Measurements from ENCODE around the gene ABCA2. TPM values are rescaled to one million over a fixed set of nuclear protein-coding genes. Genes with fewer than 3 reads are reported as not detected.

ABCA2 gene
- total RNA-seq, 2 donors from 2014 or later = 28.7 to 29.6 TPM

DNA sequence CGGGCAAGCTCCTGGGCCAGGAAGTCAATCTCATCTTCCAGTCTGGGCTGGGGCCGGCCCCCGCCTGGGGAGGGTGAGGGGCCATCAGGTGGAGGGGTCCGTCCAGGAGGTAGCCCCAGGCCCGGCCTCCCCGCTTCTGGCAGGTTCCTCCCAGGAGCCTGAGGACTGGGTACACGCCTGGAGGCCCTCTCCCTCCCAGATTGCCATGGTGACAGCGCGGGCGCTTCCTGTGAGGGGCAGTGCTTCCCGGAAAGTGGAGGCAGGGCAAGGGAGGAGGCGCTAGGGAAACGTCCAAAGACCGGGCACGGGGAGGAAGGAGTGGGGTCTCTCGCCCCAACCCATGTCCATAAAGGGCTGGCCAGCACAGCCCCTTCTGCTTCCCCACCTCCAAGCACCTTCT, 13.1 kb upstream of the ABCA2 start:
- Histone ChIP-seq H3K9me3 (no peaks in the 10 kb centered on the region), H3K4me3 (no peak overlapping the region), H3K27me3 (no peaks in the 10 kb centered on the region), H3K36me3 (replicated peaks in 1 of 2; ENCODE audit: insufficient read depth in 1 of 2, low read depth in 2 of 2) (no peaks in the 10 kb centered on the region), H3K4me1 (peaks cover 24% of the 10 kb centered on the region), H3K27ac (peak overlapping the region in 1 of 4 donors; percentile 44)
- intact Hi-C loops (cut with DNase I) = no loop called here
- DNase-seq = no peak
- ATAC-seq = no peak
- 64 to 72% methylated on average over 10 to 16 of the region's 16 CpGs for WGBS, 2 donors
- TF ChIP-seq, protein P1, sequence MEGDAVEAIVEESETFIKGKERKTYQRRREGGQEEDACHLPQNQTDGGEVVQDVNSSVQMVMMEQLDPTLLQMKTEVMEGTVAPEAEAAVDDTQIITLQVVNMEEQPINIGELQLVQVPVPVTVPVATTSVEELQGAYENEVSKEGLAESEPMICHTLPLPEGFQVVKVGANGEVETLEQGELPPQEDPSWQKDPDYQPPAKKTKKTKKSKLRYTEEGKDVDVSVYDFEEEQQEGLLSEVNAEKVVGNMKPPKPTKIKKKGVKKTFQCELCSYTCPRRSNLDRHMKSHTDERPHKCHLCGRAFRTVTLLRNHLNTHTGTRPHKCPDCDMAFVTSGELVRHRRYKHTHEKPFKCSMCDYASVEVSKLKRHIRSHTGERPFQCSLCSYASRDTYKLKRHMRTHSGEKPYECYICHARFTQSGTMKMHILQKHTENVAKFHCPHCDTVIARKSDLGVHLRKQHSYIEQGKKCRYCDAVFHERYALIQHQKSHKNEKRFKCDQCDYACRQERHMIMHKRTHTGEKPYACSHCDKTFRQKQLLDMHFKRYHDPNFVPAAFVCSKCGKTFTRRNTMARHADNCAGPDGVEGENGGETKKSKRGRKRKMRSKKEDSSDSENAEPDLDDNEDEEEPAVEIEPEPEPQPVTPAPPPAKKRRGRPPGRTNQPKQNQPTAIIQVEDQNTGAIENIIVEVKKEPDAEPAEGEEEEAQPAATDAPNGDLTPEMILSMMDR (IDR thresholded peaks at IDR 0.05) = no peak
- TF ChIP-seq POLR2A (IDR thresholded peaks at IDR 0.05) = no peak

DNA sequence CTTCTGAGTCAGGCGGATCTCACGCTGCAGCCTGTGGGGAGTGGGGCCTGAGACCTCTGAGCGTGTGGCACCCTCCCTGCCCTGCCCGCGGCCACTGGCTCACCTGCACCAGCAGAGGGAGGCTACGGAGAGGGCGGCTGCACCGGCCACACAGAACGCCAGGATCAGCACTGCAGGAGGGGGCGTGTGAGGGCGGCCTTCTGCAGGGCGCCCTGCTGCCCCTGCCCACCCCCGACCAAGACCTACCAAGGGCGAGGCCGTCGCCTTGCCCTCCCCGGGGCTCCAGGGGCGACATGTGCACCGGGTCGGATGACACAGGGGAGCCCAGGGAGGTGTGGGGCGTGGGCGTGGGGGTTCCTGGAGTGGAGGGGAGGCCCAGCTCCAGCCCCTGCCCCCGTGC, 12.5 kb upstream of the ABCA2 start:
- H3K27me3 ChIP-seq = no peaks in the 10 kb centered on the region
- no peaks in the 10 kb centered on the region for H3K36me3 ChIP-seq (replicated peaks in 1 of 2; ENCODE audit: insufficient read depth in 1 of 2, low read depth in 2 of 2)
- DNase-seq (no peak), ATAC-seq (no peak)
- H3K4me1 ChIP-seq = peaks cover 21% of the 10 kb centered on the region
- intact Hi-C loops (cut with DNase I) = no loop called here
- no peak for TF ChIP-seq POLR2A (IDR thresholded peaks at IDR 0.05)
- TF ChIP-seq, protein P1 (IDR thresholded peaks at IDR 0.05) = no peak
- no peaks in the 10 kb centered on the region for H3K9me3 ChIP-seq
- 94 to 95% methylated on average over 8 to 22 of the region's 23 CpGs for WGBS, 2 donors
- no peak overlapping the region for H3K27ac ChIP-seq
- no peak overlapping the region for H3K4me3 ChIP-seq

DNA sequence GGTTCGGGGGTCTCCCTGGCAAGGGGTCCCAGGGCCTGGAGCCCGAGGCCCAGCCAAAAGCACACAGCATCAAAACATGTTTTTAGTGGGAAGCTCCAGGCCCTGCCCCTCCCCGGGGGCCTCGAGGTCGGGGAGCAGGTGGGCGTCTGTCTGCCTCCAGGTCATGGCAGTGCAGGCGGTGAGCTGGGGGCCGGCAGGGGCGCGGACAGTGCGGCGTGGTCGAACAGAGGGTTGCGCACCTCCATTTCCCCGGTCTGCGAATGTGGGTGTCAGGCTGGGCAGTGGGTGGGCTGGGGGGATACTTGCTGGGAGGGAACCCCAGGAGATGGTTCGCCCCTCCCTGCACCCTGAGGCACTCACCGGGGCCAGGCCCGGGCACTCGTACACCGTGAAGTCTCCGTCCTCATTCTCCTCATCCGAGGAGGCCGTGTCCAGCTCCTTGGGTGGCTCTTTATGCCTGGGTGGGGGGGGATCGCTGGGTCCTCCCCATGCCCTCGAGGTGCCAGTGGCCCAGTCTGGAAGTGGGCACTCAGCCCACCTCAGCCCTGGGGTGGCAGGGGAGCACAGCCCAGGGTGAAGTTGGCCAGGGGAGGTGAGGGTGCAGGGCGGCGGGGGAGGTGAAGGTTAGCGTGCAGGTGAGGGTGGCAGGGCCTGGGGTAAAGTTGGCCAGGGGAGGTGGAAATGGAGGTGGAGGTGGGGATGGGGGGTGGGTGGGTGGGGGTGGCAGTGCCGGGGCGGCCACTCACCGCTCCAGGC, 11.8 kb upstream of the ABCA2 start:
- H3K4me3 ChIP-seq = no peak overlapping the region
- TF ChIP-seq, protein P1 (IDR thresholded peaks at IDR 0.05) = no peak
- TF ChIP-seq POLR2A (IDR thresholded peaks at IDR 0.05) = no peak
- H3K27me3 ChIP-seq = no peaks in the 10 kb centered on the region
- intact Hi-C loops (cut with DNase I) = loop anchor here (5.0 kb wide), 1 partner anchor 252 kb away; no protein-coding TSS in a partner anchor
- H3K36me3 ChIP-seq (replicated peaks in 1 of 2; ENCODE audit: insufficient read depth in 1 of 2, low read depth in 2 of 2) = no peaks in the 10 kb centered on the region
- ATAC-seq = no peak
- no peaks in the 10 kb centered on the region for H3K9me3 ChIP-seq
- H3K27ac ChIP-seq = no peak overlapping the region
- peaks cover 21% of the 10 kb centered on the region for H3K4me1 ChIP-seq
- DNase-seq = no peak
- WGBS, 2 donors = 86% methylated on average over 25 to 27 of the region's 32 CpGs

DNA sequence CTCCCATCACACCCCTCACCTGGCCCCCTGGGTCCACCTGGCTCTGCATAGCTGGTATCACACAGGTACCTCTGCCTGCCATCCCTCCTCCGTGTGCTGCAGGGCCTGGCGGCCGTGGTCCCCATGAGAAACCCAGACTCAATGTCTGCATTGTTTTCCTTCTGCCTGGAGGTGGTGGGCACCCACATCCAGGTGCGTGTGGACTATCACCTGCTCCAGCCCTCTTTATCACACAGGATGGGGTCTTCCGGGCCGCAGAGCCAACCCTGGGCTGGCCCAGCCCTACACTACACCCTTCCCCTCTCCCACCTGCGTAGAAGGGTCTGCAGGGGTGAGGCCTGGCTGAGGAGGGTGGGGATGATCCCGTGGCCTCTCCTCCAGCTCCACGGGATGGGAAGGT, 10.9 kb upstream of the ABCA2 start:
- WGBS, 2 donors = 74 to 81% methylated on average over 7 to 9 of the region's 9 CpGs
- Histone ChIP-seq H3K36me3 (replicated peaks in 1 of 2; ENCODE audit: insufficient read depth in 1 of 2, low read depth in 2 of 2) (no peaks in the 10 kb centered on the region), H3K27me3 (no peaks in the 10 kb centered on the region), H3K4me3 (no peak overlapping the region), H3K27ac (no peak overlapping the region), H3K4me1 (peaks cover 17% of the 10 kb centered on the region), H3K9me3 (no peaks in the 10 kb centered on the region)
- DNase-seq (no peak), ATAC-seq (no peak)
- TF ChIP-seq POLR2A (IDR thresholded peaks at IDR 0.05) = no peak
- TF ChIP-seq, protein P1 (IDR thresholded peaks at IDR 0.05) = no peak
- intact Hi-C loops (cut with DNase I) = loop anchor here (5.0 kb wide), 1 partner anchor 252 kb away; no protein-coding TSS in a partner anchor

DNA sequence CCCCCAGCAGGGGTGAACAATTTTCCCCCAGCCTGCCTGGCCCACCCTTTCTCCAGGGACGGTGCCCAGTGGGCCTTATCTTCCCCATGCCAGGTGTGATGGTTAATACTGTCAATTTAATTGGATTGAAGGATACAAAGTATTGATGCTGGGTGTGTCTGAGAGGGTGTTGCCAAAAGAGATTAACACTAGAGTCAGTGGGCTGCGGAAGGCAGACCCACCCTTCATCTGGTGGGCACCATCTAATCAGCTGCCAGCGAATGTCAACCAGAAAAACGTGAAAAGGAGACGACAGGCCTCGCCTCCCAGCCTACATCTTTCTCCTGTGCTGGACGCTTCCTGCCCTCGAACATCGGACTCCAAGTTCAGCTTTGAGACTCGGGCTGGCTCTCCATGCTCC, 9.4 kb upstream of the ABCA2 start:
- Histone ChIP-seq H3K4me3 (no peak overlapping the region), H3K9me3 (no peaks in the 10 kb centered on the region), H3K36me3 (replicated peaks in 1 of 2; ENCODE audit: insufficient read depth in 1 of 2, low read depth in 2 of 2) (no peaks in the 10 kb centered on the region), H3K27me3 (no peaks in the 10 kb centered on the region), H3K4me1 (peaks cover 13% of the 10 kb centered on the region), H3K27ac (no peak overlapping the region)
- intact Hi-C loops (cut with DNase I) = loop anchor here (5.0 kb wide), 1 partner anchor 250 kb away; no protein-coding TSS in a partner anchor
- TF ChIP-seq POLR2A (IDR thresholded peaks at IDR 0.05) = no peak
- TF ChIP-seq, protein P1 (IDR thresholded peaks at IDR 0.05) = no peak
- no peak for ATAC-seq
- no peak for DNase-seq
- WGBS, 2 donors = 84 to 89% methylated on average over 9 to 10 of the region's 10 CpGs
